NCI-H2196 (cell line): ENCODE data around the gene TPPP.
"Not testable (repeated sequence)": the region's sequence is repeated elsewhere in the genome, so short reads cannot be mapped to it uniquely, and the experiment has no call there.

Experiments used
- DNase-seq: peaks from one replicate; lab custom pipeline; 2025; ENCODE audit not compliant: unreplicated experiment; lab: John Stamatoyannopoulos, UW

The TPPP gene

DNA sequence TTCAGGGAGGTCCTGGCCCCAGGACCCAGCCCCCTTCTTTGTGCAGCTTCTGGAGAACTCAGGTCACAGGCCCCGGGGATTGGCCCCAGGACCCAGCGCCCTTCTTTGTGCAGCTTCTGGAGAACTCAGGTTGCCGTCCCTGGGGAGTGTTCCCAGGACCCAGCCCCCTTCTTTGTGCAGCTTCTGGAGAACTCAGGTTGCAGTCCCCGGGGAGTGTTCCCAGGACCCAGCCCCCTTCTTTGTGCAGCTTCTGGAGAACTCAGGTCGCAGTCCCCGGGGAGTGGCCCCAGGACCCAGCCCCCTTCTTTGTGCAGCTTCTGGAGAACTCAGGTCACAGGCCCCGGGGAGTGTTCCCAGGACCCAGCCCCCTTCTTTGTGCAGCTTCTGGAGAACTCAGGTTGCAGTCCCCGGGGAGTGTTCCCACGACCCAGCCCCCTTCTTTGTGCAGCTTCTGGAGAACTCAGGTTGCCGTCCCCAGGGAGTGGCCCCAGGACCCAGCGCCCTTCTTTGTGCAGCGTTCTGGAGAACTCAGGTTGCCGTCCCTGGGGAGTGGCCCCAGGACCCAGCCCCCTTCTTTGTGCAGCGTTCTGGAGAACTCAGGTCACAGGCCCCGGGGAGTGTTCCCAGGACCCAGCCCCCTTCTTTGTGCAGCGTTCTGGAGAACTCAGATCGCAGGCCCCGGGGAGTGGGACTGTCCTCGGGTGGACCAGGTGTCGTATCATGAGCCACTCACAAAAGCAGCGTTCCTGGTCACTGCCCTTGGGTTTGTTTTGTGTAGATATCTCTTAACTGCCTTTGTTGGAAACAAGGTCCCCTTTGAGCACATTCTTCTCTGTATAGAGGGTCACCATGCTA lies 64.6 kb downstream of the TPPP start:
- not testable (repeated sequence) for DNase-seq

DNA sequence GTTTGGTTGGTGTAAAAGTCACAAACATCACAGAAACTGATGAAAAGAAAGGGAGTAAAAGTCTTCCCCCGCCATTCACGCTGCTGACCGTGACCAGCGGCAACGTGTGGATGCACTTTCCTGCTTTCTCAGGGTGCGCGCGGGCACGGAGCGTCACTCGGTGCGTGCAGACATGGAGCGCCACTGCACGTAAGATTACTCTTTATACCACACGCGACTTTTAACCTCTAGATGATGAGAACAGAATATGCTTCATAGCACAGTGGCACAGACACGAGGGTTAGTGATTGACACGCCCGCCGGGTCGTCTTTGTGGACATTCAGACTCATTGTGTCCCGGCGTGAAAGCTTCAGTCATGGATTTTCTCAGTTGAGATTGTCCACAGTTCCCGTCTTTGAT lies 65.3 kb downstream of the TPPP start:
- DNase-seq, result no peak

DNA sequence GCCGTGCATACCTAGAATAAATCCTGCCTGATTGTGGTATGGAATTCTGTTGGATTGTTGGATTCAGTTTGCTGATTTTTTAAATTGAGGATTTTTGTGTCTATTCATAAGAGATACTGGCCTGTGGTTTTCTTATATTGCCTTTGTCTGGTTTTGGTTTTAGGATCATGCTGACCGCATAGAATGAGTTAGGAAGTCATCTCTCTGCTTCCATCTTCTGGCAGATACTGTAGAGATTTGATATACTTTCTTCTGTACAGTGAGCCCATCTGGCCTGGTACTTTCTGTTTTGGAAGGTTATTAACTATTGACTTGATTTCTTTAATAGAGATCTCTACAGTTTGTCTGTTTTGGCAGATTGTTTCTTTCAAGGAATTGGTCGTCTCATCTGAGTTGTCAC lies 66.3 kb downstream of the TPPP start:
- no peak for DNase-seq

GRCh38 chr5:625516-625915 lies 67.6 kb downstream of the TPPP start:
- no peak for DNase-seq

DNA sequence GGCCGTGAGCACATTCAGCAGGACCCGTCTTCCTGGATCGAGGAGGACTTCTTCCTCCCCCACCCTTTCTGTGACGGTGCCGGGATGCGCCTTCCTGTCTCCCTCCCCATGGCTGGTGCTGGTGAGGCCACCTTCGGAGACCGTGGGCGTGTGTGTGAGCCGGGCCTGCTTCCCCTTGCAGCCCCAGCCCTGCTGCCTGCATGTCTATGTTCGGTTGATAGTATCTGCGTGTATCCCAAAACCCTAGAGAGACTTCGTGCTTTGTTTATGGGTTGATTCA lies 68.3 kb downstream of the TPPP start:
- DNase-seq, result no peak

DNA sequence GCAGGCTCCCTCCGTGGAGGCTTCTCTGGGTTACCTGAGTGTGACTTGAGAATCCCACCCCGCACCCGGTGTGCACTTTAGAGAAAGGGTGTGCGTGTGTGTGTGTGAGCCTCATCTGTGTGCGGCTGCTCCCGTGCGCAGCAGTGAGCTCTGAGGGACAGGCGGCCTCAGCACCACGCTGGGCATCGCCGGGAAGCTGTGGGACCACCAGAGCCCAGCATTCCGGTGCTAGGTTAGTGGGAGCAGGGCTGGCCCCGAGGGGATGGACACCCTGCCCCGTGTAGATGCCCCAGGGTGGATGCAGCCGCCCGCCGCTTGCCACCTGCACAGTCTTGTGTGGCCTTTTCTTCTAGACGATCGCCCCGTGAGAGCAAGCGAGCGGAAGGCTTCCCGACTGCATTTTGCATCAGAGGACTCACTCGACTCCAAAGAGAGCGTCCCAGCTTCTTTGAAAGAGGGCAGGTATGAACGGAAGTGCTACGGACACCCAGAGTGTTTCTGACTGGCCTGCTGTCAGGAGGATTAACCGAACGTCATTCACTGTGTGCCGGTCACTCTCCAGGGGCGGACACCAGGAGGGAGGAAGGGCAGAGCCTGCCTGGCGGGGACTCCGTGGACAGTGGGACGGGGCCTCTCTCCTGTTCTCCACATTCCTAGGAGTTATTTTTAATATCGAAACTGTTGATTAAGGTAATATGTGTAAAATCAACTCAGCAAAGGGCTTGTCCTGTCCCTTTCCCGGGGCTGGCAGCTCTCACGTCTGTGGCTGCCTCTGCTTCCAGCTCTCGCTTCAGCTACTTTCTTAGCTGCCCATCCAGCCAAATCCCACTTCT lies 68.8 kb downstream of the TPPP start:
- no peak for DNase-seq

DNA sequence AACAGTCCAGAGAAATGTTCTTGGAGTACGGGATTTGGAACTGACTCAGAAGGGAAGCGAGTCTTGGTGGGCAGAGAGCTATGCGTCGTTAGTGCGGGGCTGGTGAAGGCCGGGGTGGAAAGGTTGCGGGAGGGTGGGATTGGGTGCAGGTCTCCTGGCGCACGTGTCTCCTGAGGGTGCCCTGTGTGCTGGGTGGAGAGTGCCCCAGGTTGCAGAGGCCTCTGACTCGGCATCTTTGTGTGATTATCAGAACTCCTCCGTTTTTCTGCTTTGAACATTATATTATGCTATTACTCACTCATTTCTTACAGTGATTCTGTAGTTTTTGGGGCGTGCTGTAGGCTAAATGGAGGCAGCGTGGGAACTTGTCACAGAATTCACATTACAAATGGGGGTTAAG lies 69.6 kb downstream of the TPPP start:
- no peak for DNase-seq

- DNase-seq, result no peak
These were observed 70.1 kb downstream of the TPPP start for GRCh38 chr5:622946-623522.

- DNase-seq, result no peak
These were observed 70.8 kb downstream of the TPPP start for GRCh38 chr5:622359-622758.

DNA sequence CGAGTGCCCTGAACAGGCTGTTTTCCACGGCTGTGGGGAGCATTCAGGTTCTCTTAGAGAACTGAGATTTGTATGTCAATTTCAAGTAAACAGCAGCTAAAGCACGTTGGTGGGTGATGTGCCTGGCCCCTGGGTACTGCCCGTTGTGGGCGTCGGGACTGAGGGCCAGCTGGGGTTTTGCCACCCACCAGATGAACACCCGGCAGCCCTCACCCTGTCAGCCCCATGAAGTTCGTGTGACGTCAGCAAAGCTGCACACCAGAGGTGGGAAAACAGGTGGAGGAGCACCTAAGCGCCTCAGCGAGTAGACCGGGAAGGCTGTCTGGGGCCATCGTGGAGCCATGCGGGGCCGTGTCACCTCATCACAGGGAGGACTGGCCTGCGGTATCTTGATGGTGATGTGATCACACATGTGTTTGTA lies 71.8 kb downstream of the TPPP start:
- DNase-seq, result no peak

GRCh38 chr5:620586-621180 lies 72.5 kb downstream of the TPPP start:
- no peak for DNase-seq

- no peak for DNase-seq
These were observed 73.0 kb downstream of the TPPP start for GRCh38 chr5:620152-620551.

GRCh38 chr5:619444-619843 lies 73.7 kb downstream of the TPPP start:
- DNase-seq, result no peak

GRCh38 chr5:618450-618849 lies 74.7 kb downstream of the TPPP start:
- DNase-seq, result no peak

GRCh38 chr5:617896-618295 lies 75.3 kb downstream of the TPPP start:
- DNase-seq, result no peak

DNA sequence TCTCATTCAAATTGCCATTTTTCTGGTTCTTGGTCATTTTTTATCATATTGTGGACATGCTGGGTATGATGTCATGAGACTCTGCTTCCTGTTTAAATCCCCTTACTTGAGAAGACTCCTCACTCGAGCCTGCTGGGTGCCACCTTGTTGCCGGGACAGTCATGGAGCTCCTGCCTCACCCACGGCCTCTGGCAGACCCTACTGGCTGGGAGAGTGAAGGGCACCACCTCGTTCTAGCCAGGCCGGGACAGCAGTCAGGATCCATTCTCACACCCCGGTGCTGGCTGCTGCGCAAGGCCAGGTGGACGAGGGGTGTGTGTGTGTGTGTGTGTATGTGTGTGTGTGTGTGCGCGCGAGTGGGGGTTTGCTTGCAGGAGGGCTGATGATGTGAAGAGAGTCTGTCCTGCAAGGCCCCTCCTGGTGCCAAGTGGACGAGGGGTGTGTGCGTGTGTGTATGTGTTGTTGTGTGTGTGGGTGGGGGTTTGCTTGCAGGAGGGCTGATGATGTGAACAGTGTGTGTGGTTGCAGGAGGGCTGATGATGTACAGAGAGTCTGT lies 76.6 kb downstream of the TPPP start:
- no peak for DNase-seq

- DNase-seq, result no peak
These were observed 80.4 kb downstream of the TPPP start for GRCh38 chr5:612498-613424.

- peak; percentile 89 for DNase-seq
These were observed 81.2 kb downstream of the TPPP start, which contains the start of gene CEP72 for GRCh38 chr5:611731-612486. Gene CEP72, plus strand, starts transcription at chr5:612340. Its CDS starts 22 bp downstream, at chr5:612362.
